SK-N-SH treated with all-trans-retinoic acid at 6 μM for 48 hours (cell line): Measurements from ENCODE around the gene KIAA1958.
A peak's percentile ranks its signal among the peaks of the same experiment; 100 is the strongest.

Source experiments
- ATAC-seq: fragments of 200-7000 bp; cut with Tn5 transposase; 3 replicates; pipeline ENCODE4 v1.9.1; 2020; ENCODE audit warnings: mild to moderate bottlenecking, moderate library complexity
- ARNTL ChIP-seq: fragments of 450-650 bp; formaldehyde crosslinking; IDR thresholded peaks from 2 replicates; pipeline ENCODE4 v1.5.0; 2020; ENCODE audit warnings: low read depth, mild to moderate bottlenecking, moderate library complexity, borderline replicate concordance
- BACH2 ChIP-seq: fragments of 250-450 bp; sonication (Bioruptor Pico); IDR thresholded peaks from 2 replicates; pipeline ENCODE4 v1.9.0; 2021; ENCODE audit warnings: mild to moderate bottlenecking, borderline replicate concordance
- CSDC2 ChIP-seq: fragments of 250-450 bp; sonication (Bioruptor Pico); IDR thresholded peaks from 2 replicates; pipeline ENCODE4 v1.5.0; 2020; ENCODE audit warnings: mild to moderate bottlenecking, moderate library complexity
- CSRNP3 ChIP-seq: fragments of 250-450 bp; sonication (Bioruptor Pico); IDR thresholded peaks from 2 replicates; pipeline ENCODE4 v1.5.1; 2021; ENCODE audit warnings: mild to moderate bottlenecking, moderate library complexity
- ESRRG ChIP-seq: fragments of 250-450 bp; sonication (Bioruptor Pico); IDR thresholded peaks from 2 replicates; pipeline ENCODE4 v1.6.1; 2021; ENCODE audit warnings: mild to moderate bottlenecking
- GLIS3 ChIP-seq: fragments of 250-450 bp; sonication (Bioruptor Pico); IDR thresholded peaks from 2 replicates; pipeline ENCODE4 v1.5.0; 2020; ENCODE audit warnings: mild to moderate bottlenecking, moderate library complexity
- ISL1 ChIP-seq: fragments of 250-450 bp; sonication (Bioruptor Pico); IDR thresholded peaks from 2 replicates; pipeline ENCODE4 v2.1.2; 2022; ENCODE audit warnings: mild to moderate bottlenecking, moderate library complexity
- PATZ1 ChIP-seq: fragments of 250-450 bp; sonication (Bioruptor Pico); IDR thresholded peaks from 2 replicates; pipeline ENCODE4 v1.8.0; 2020; ENCODE audit warnings: mild to moderate bottlenecking, moderate library complexity, borderline replicate concordance
- POU6F1 ChIP-seq: fragments of 250-450 bp; sonication (Bioruptor Pico); IDR thresholded peaks from 2 replicates; pipeline ENCODE4 v1.8.0; 2021; ENCODE audit warnings: low read depth, mild to moderate bottlenecking, moderate library complexity, borderline replicate concordance
- PPARA ChIP-seq: fragments of 250-450 bp; sonication (Bioruptor Pico); IDR thresholded peaks from 2 replicates; pipeline ENCODE4 v1.5.0; 2020; ENCODE audit warnings: mild to moderate bottlenecking, borderline replicate concordance
- SNAI2 ChIP-seq: fragments of 250-450 bp; sonication (Bioruptor Pico); IDR thresholded peaks from 2 replicates; pipeline ENCODE4 v1.5.0; 2020; ENCODE audit warnings: mild to moderate bottlenecking, moderate library complexity
- TCF4 ChIP-seq: fragments of 250-450 bp; sonication (Bioruptor Pico); IDR thresholded peaks from 2 replicates; pipeline ENCODE4 v1.8.0; 2021; ENCODE audit warnings: mild to moderate bottlenecking, moderate library complexity, borderline replicate concordance
- TOX ChIP-seq: fragments of 250-450 bp; sonication (Bioruptor Pico); IDR thresholded peaks from 2 replicates; pipeline ENCODE4 v1.8.0; 2021; ENCODE audit warnings: mild to moderate bottlenecking, moderate library complexity, borderline replicate concordance
- TSHZ2 ChIP-seq: fragments of 250-450 bp; sonication (Bioruptor Pico); IDR thresholded peaks from 2 replicates; pipeline ENCODE4 v1.5.0; 2020; ENCODE audit warnings: mild to moderate bottlenecking, moderate library complexity
- ZC3H10 ChIP-seq: fragments of 250-450 bp; sonication (Bioruptor Pico); IDR thresholded peaks from 2 replicates; pipeline ENCODE4 v1.5.1; 2021; ENCODE audit warnings: mild to moderate bottlenecking, moderate library complexity
- ZFP3 ChIP-seq: fragments of 250-450 bp; sonication (Bioruptor Pico); IDR thresholded peaks from 2 replicates; pipeline ENCODE4 v1.5.0; 2020; ENCODE audit warnings: mild to moderate bottlenecking, moderate library complexity
- ZFP30 ChIP-seq: fragments of 450-650 bp; formaldehyde crosslinking; IDR thresholded peaks from 2 replicates; pipeline ENCODE4 v1.5.0; 2022; ENCODE audit warnings: mild to moderate bottlenecking, moderate library complexity
- ZNF565 ChIP-seq: fragments of 450-650 bp; formaldehyde crosslinking; conservative IDR thresholded peaks from 2 replicates; pipeline ENCODE4 v1.5.0; 2020; ENCODE audit warnings: low read depth, mild to moderate bottlenecking, moderate library complexity
- ZNF70 ChIP-seq: fragments of 450-650 bp; formaldehyde crosslinking; IDR thresholded peaks from 2 replicates; pipeline ENCODE4 v1.5.0; 2020; ENCODE audit warnings: mild to moderate bottlenecking, moderate library complexity
- ZNF8 ChIP-seq: fragments of 450-650 bp; formaldehyde crosslinking; IDR thresholded peaks from 2 replicates; pipeline ENCODE4 v1.5.0; 2020; ENCODE audit warnings: mild to moderate bottlenecking, moderate library complexity

KIAA1958 gene

GRCh38 chr9:112569186-112569585 lies 82.6 kb downstream of the KIAA1958 start:
- peak; percentile 66 for TF ChIP-seq TCF4
- TF ChIP-seq ESRRG (CRISPR knock-in tag), result no peak
- TF ChIP-seq ZFP30, result no peak
- TF ChIP-seq ISL1, result peak; percentile 96

GRCh38 chr9:112570671-112571167 lies 84.1 kb downstream of the KIAA1958 start:
- ATAC-seq, result no peak
- TF ChIP-seq GLIS3 (CRISPR knock-in tag), result no peak
- TF ChIP-seq ISL1, result no peak
- TF ChIP-seq ZNF565 (CRISPR knock-in tag), result no peak
- TF ChIP-seq SNAI2 (CRISPR knock-in tag), result no peak
- no peak for TF ChIP-seq ZC3H10
- no peak for TF ChIP-seq TSHZ2 (CRISPR knock-in tag)
- TF ChIP-seq ZNF70, result no peak
- TF ChIP-seq TOX, result no peak
- no peak for TF ChIP-seq TCF4
- no peak for TF ChIP-seq ARNTL
- TF ChIP-seq CSDC2 (CRISPR knock-in tag), result no peak

More at GRCh38 chr9:112569186-112569585, 82.6 kb downstream of the KIAA1958 start:
- peak; percentile 92 for ATAC-seq

- TF ChIP-seq ZNF565 (CRISPR knock-in tag) (no peak), ARNTL (no peak), SNAI2 (CRISPR knock-in tag) (no peak), ZNF8 (CRISPR knock-in tag) (no peak), PATZ1 (no peak), TSHZ2 (CRISPR knock-in tag) (no peak), ZFP30 (no peak), ZNF70 (no peak), CSDC2 (CRISPR knock-in tag) (no peak), ESRRG (CRISPR knock-in tag) (no peak), CSRNP3 (no peak), GLIS3 (CRISPR knock-in tag) (no peak), POU6F1 (CRISPR knock-in tag) (no peak), PPARA (CRISPR knock-in tag) (no peak), BACH2 (no peak), TCF4 (no peak), TOX (no peak), ZC3H10 (no peak), ZFP3 (no peak)
- no peak for ATAC-seq
Observed at GRCh38 chr9:112571624-112572355, 85.2 kb downstream of the KIAA1958 start.
